ENCODE results near the gene NAA60.
A peak's percentile ranks its signal among the peaks of the same experiment; 100 is the strongest.
"Not testable (repeated sequence)": the region's sequence is repeated elsewhere in the genome, so short reads cannot be mapped to it uniquely, and the experiment has no call there.

NAA60 gene

DNA sequence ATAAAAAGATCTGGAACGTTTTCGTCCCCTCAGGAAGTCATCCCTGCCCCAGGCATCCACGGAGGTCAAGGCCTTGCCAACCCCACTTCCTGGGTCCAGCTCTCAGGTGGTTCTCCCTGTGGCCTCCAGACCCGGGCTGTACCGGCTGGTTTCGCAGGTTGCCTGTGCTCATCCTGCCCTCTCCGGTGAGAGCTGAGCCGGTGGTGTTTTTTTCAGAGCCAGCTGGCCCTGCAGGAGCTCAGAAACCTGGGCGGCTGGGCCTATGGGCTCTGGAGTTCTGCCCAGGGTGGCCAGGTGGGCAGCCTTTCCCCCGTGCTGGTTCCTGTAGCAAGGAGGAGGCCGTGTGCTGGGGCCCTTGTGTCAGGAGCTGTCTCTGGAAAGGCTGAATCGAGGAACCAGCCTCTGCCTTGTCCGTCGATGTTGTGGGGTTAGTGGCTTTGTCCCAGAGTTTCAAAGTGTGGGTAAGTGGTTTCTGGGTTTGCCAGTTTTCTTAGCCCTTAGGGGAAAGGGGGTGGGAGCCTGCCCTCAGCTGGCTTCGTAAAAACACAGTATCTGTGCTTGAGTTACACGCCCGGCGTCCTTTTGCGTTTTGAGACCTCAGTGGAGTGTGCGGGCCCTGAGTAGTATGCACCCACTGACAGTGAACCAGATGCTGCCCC, 28.2 kb downstream of the NAA60 start:
- Mint-ChIP-seq H3K9me3 (no peaks in the 10 kb centered on the region), H3K4me3 (no peak overlapping the region), H3K27ac (no peak overlapping the region), H3K27me3 (ENCODE audit: low read depth) (no peaks in the 10 kb centered on the region), H3K36me3 (ENCODE audit: low read depth) (peaks cover 24% of the 10 kb centered on the region), H3K4me1 (ENCODE audit: low read depth) (peaks cover 11% of the 10 kb centered on the region)
- DNase-seq (ENCODE audit: low spot score), result no peak

DNA sequence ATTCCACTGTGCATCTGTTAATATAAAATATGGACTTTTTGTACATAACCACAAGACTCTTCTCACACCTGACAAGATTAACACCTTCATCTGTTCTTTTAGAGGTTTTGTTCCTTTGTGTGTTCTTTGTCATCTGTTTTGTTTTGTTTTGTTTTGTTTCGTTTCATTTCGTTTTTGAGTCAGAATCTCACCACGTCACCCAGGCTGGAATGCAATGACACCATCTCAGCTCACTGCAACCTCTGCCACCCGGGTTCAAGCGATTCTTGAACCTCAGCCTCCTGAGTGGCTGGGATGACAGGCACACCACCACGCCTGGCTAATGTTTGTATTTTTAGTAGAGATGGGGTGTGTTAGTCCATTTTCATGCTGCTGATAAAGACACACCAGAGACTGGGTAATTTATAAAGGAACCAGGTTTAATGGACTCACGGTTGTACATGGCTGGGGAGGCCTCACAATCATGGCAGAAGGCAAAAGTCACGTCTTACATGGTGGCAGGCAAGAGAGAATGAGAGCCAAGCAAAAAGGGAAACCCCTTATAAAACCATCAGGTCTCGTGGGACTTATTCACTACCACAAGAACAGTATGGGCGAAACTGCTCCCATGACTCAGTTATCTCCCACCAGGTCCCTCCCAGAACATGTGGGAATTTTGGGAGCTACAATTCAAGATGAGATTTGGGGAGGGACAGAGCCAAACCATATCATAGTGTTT, 29.6 kb downstream of the NAA60 start:
- Mint-ChIP-seq H3K4me3 (no peak overlapping the region), H3K27ac (no peak overlapping the region), H3K9me3 (no peaks in the 10 kb centered on the region), H3K36me3 (ENCODE audit: low read depth) (peaks cover 14% of the 10 kb centered on the region), H3K4me1 (ENCODE audit: low read depth) (peaks cover 5% of the 10 kb centered on the region), H3K27me3 (ENCODE audit: low read depth) (no peaks in the 10 kb centered on the region)
- DNase-seq (ENCODE audit: low spot score), result no peak

- H3K4me1 Mint-ChIP-seq (ENCODE audit: low read depth); H3K4me3 Mint-ChIP-seq; DNase-seq (ENCODE audit: low spot score); H3K27ac Mint-ChIP-seq; H3K9me3 Mint-ChIP-seq; H3K27me3 Mint-ChIP-seq (ENCODE audit: low read depth): not testable (repeated sequence)
- peaks cover 11% of the 10 kb centered on the region for H3K36me3 Mint-ChIP-seq (ENCODE audit: low read depth)
Observed at GRCh38 chr16:3473596-3473943, 30.1 kb downstream of the NAA60 start.

GRCh38 chr16:3474136-3474779, 30.8 kb downstream of the NAA60 start:
- Mint-ChIP-seq H3K9me3 (no peaks in the 10 kb centered on the region), H3K36me3 (ENCODE audit: low read depth) (peaks cover 14% of the 10 kb centered on the region), H3K27me3 (ENCODE audit: low read depth) (no peaks in the 10 kb centered on the region), H3K4me1 (ENCODE audit: low read depth) (peaks cover 4% of the 10 kb centered on the region), H3K4me3 (no peak overlapping the region), H3K27ac (no peak overlapping the region)
- DNase-seq (ENCODE audit: low spot score), result no peak

DNA sequence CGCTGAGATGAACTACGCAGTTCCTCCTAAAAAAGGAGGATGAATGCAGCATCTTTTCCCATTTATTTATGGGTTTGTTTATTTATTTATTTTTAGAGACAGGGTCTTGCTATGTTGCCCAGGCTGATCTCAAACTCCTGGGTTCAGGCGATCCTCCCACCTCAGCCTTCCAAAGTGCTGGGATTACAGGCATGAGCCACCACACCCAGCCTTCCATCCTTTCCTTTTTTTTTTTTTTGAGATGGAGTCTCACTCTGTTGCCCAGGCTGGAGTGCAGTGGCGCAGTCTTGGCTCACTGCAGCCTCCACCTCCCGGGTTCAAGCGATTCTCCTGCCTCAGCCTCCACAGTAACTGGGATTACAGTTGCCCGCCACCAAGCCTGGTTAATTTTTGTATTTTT, 31.4 kb downstream of the NAA60 start:
- DNase-seq (ENCODE audit: low spot score); H3K4me1 Mint-ChIP-seq (ENCODE audit: low read depth); H3K27ac Mint-ChIP-seq; H3K4me3 Mint-ChIP-seq; H3K9me3 Mint-ChIP-seq; H3K27me3 Mint-ChIP-seq (ENCODE audit: low read depth): not testable (repeated sequence)
- H3K36me3 Mint-ChIP-seq (ENCODE audit: low read depth), result peaks cover 14% of the 10 kb centered on the region

DNA sequence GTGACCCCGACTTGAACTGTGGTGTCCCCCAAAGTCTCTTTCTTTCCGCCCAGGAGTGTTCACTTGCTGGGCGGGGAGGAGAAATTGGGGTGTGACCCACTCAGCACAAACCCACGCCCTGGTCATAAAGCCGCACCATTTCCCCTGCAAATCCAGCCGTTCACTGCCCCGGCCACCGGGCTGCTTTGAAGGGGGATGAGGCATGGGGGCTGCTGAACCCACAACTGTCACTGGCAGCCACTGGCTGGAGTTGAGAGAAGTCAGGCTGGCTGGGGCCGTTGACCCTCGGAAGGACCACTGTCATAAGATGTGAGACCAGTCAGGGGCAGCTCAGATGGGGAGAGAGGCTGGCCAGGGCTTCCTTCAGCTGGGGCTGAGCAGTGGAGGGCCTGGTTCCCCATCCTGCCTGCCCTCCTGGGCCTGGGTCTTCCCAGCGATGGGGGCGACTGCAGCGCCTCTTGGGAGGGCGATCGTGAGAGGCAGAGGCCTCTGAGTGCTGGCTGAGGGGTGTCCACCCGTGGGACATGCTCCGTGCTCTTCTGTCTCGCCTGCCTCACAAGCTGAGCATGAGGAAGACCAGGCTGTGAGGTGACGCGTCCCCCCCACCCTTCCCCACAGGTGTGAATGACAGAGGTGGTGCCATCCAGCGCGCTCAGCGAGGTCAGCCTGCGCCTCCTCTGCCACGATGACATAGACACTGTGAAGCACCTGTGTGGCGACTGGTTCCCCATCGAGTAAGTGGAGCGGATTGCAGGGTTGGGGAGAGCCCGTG, 32.3 kb downstream of the NAA60 start:
- Mint-ChIP-seq H3K27me3 (ENCODE audit: low read depth) (no peaks in the 10 kb centered on the region), H3K4me1 (ENCODE audit: low read depth) (peaks cover 4% of the 10 kb centered on the region), H3K36me3 (ENCODE audit: low read depth) (peaks cover 13% of the 10 kb centered on the region), H3K4me3 (no peak overlapping the region), H3K9me3 (no peaks in the 10 kb centered on the region), H3K27ac (peak overlapping the region; percentile 36)
- DNase-seq (ENCODE audit: low spot score), result no peak

- DNase-seq (ENCODE audit: low spot score), result no peak
- H3K36me3 Mint-ChIP-seq (ENCODE audit: low read depth), result peaks cover 10% of the 10 kb centered on the region
- H3K27me3 Mint-ChIP-seq (ENCODE audit: low read depth), result no peaks in the 10 kb centered on the region
- peaks cover 4% of the 10 kb centered on the region for H3K4me1 Mint-ChIP-seq (ENCODE audit: low read depth)
- no peak overlapping the region for H3K27ac Mint-ChIP-seq
- no peak overlapping the region for H3K4me3 Mint-ChIP-seq
- H3K9me3 Mint-ChIP-seq, result no peaks in the 10 kb centered on the region
Observed at GRCh38 chr16:3476409-3476808, 32.9 kb downstream of the NAA60 start.

DNA sequence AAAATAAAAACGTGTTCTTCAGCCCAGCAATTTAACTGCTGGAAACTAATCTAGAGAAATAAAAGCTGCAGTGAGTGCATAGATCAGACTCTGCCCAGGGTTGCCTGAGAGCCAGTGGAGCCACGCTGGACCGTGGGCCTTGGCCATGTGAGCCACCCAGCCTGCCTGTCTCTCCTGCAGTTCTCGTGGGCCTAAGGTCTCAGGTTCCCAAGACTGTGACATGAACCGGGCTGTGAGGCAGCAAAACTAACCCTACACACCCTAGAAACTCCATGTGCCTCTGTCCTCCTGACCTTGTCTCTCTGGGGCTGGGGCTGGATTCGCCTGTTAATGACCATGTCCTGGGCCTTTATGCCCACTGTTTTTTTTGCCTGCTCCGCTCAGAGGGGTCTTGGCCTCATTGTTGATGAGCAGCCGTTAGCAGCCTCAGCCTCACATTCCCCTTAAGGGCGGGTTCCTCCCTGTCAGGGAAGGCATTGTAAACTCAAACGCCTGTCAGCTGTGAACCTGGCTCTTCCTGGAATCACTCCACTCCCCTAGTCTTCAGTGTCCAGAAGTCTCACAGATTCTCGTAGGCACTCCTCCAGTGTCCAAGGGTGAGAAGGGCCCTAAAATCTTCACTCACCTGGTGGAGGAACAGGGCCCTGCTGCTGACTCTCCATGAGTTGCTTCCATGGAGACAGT, 34.9 kb downstream of the NAA60 start:
- no peak overlapping the region for H3K27ac Mint-ChIP-seq
- DNase-seq (ENCODE audit: low spot score), result no peak
- no peaks in the 10 kb centered on the region for H3K9me3 Mint-ChIP-seq
- H3K36me3 Mint-ChIP-seq (ENCODE audit: low read depth), result peaks cover 19% of the 10 kb centered on the region
- no peaks in the 10 kb centered on the region for H3K27me3 Mint-ChIP-seq (ENCODE audit: low read depth)
- no peaks in the 10 kb centered on the region for H3K4me1 Mint-ChIP-seq (ENCODE audit: low read depth)
- H3K4me3 Mint-ChIP-seq, result no peak overlapping the region

GRCh38 chr16:3479654-3480216, 36.3 kb downstream of the NAA60 start:
- no peak for DNase-seq (ENCODE audit: low spot score)
- Mint-ChIP-seq H3K9me3 (no peaks in the 10 kb centered on the region), H3K36me3 (ENCODE audit: low read depth) (peaks cover 22% of the 10 kb centered on the region), H3K27ac (no peak overlapping the region), H3K4me3 (no peak overlapping the region), H3K27me3 (ENCODE audit: low read depth) (no peaks in the 10 kb centered on the region), H3K4me1 (ENCODE audit: low read depth) (no peaks in the 10 kb centered on the region)

DNA sequence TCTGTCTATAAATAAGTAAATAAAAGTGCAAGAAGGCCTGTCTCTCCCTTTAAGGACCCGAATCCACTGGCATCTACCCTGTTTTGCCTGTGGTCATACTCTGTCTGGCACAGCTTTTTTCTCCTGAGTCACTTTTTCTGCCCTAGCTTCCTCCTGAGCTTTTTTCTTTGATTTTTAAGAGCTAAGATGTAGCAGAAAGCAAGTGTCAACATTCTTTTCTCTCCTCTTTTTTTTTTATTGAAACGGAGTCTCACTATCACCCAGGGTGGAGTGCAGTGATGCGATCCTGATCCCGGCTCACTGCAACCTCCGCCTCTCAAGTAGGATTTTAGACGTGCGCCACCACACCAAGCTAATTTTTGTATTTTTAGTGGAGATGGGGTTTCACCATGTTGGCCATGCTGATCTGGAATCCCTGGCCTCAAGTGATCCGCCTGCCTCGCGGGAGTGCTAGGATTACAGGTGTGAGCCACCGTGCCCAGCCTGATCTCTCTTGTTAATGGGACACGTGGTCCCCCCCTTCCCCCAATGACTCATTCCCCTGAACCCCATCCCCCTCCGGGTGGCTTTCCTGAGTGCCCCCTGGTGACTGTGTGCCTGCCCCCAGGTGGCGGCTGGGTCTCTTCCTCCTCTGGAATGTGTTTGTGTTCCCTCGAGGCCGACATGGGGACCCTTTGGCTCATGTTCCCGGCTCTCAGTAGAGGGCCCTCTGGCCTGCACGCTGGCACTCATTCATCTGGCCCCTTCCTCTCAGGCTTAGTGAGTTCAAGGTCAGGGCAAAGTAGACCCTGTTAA, 37.6 kb downstream of the NAA60 start:
- DNase-seq (ENCODE audit: low spot score), result no peak
- Mint-ChIP-seq H3K36me3 (ENCODE audit: low read depth) (peaks cover 23% of the 10 kb centered on the region), H3K27ac (no peak overlapping the region), H3K4me3 (no peak overlapping the region), H3K9me3 (no peaks in the 10 kb centered on the region), H3K4me1 (ENCODE audit: low read depth) (no peaks in the 10 kb centered on the region), H3K27me3 (ENCODE audit: low read depth) (no peaks in the 10 kb centered on the region)

- Mint-ChIP-seq H3K9me3 (no peaks in the 10 kb centered on the region), H3K36me3 (ENCODE audit: low read depth) (peaks cover 23% of the 10 kb centered on the region), H3K4me3 (no peak overlapping the region), H3K27ac (no peak overlapping the region), H3K4me1 (ENCODE audit: low read depth) (no peaks in the 10 kb centered on the region), H3K27me3 (ENCODE audit: low read depth) (no peaks in the 10 kb centered on the region)
- DNase-seq (ENCODE audit: low spot score), result no peak
Observed at GRCh38 chr16:3481696-3482658, 38.5 kb downstream of the NAA60 start.

GRCh38 chr16:3482659-3483241, 39.3 kb downstream of the NAA60 start:
- H3K27ac Mint-ChIP-seq, result no peak overlapping the region
- no peaks in the 10 kb centered on the region for H3K27me3 Mint-ChIP-seq (ENCODE audit: low read depth)
- DNase-seq (ENCODE audit: low spot score), result no peak
- no peaks in the 10 kb centered on the region for H3K4me1 Mint-ChIP-seq (ENCODE audit: low read depth)
- H3K4me3 Mint-ChIP-seq, result no peak overlapping the region
- H3K9me3 Mint-ChIP-seq, result no peaks in the 10 kb centered on the region
- H3K36me3 Mint-ChIP-seq (ENCODE audit: low read depth), result peaks cover 23% of the 10 kb centered on the region
